DOHH2 (cell line): ENCODE data around the gene CRYBA4.

Experiments used
- H3F3A ChIP-seq: fragments of 200-600 bp; sonication (generic), shearing (Covaris generic); 2 replicates; pipeline ENCODE4 v1.6.0; 2016; ENCODE audit warnings: antibody characterized with exemption, mild to moderate bottlenecking; ENCODE audit not compliant: control insufficient read depth, insufficient read depth
- H3K27ac ChIP-seq: fragments of 200-600 bp; sonication (generic); 2 replicates; pipeline ENCODE4 v1.5.1; 2014; ENCODE audit warnings: low read depth, mild to moderate bottlenecking, low read length, moderate library complexity
- H3K27me3 ChIP-seq: fragments of 200-600 bp; sonication (generic); 2 replicates; pipeline ENCODE4 v1.6.1; 2014; ENCODE audit warnings: mild to moderate bottlenecking, low read length, mixed read lengths; ENCODE audit not compliant: control insufficient read depth
- H3K36me3 ChIP-seq: fragments of 200-600 bp; sonication (generic); 2 replicates; pipeline ENCODE4 v1.6.1; 2014; ENCODE audit warnings: mild to moderate bottlenecking, low read length, moderate library complexity, mixed read lengths; ENCODE audit not compliant: control insufficient read depth
- H3K4me1 ChIP-seq: fragments of 200-600 bp; sonication (generic); 2 replicates; pipeline ENCODE4 v1.6.1; 2014; ENCODE audit warnings: mild to moderate bottlenecking, low read length, mixed read lengths; ENCODE audit not compliant: control insufficient read depth
- H3K4me2 ChIP-seq: fragments of 200-600 bp; sonication (generic); 2 replicates; pipeline ENCODE4 v1.6.0; 2014; ENCODE audit warnings: mild to moderate bottlenecking, low read length, moderate library complexity
- H3K4me3 ChIP-seq: fragments of 200-600 bp; sonication (generic); 2 replicates; pipeline ENCODE4 v1.5.1; 2014; ENCODE audit warnings: mild to moderate bottlenecking, low read length, mixed read lengths
- H3K79me2 ChIP-seq: fragments of 200-600 bp; sonication (generic); 2 replicates; pipeline ENCODE4 v1.6.1; 2014; ENCODE audit warnings: mild to moderate bottlenecking, low read length, mixed read lengths; ENCODE audit not compliant: control insufficient read depth
- H3K9me2 ChIP-seq: fragments of 200-600 bp; sonication (generic); replicated peaks from 2 replicates; pipeline ENCODE4 v1.6.1; 2014; ENCODE audit warnings: mild to moderate bottlenecking, low read length, mixed read lengths; ENCODE audit not compliant: control insufficient read depth
- H3K9me3 ChIP-seq: fragments of 200-600 bp; sonication (generic); 2 replicates; pipeline ENCODE4 v1.6.1; 2014; ENCODE audit warnings: antibody characterized with exemption, low read length, mixed read lengths; ENCODE audit not compliant: control insufficient read depth, insufficient read depth
- H4K20me1 ChIP-seq: fragments of 200-600 bp; sonication (generic); 2 replicates; pipeline ENCODE4 v1.6.0; 2014; ENCODE audit warnings: low read depth, mild to moderate bottlenecking, antibody characterized with exemption, low read length, moderate library complexity; ENCODE audit not compliant: control insufficient read depth, insufficient read depth
- EZH2phosphoT487 ChIP-seq: fragments of 200-600 bp; sonication (generic); IDR thresholded peaks from 2 replicates; pipeline ENCODE4 v1.6.1; 2017; ENCODE audit warnings: borderline replicate concordance, mild to moderate bottlenecking, antibody characterized with exemption, low read length, moderate library complexity, mixed read lengths
- TF ChIP-seq, protein P1 (sequence below): fragments of 200-600 bp; sonication (generic); IDR thresholded peaks from one replicate; pipeline ENCODE4 v1.5.1; 2014; ENCODE audit warnings: antibody characterized with exemption, mild to moderate bottlenecking, low read depth, low read length; ENCODE audit not compliant: poor library complexity, severe bottlenecking

CRYBA4 gene

DNA sequence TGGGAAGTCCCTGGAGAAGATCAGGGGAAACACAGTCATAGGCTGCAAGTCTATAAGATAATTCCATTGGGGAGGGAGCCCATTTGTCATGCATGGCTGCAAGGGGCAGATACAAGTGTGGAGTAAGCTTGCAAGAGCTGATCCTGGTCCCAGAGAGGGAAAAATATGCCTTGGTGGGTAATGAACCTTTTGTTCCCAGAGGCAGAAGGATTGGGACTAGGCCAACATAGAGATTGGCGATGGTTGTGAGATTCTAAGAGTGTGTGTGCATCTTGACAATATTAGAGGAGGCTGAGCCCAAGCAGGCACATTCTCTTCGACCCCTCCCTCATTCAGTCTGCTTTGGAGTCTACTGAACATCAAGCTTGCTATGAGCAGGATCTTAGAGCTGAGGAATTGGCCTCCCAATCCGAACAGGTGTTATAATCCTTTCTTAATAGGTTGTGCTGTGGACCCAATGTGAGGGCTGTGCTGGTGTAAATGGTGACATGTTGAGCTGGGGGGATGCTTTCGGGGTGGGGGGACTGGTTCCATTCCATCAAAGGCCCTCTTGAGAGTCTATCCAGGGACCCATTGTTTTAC is 54.0 kb downstream of the CRYBA4 start:
- Histone ChIP-seq H3K4me1 (peaks cover 40% of the 10 kb centered on the region), H3K9me3 (no peaks in the 10 kb centered on the region), H3K36me3 (peaks cover 10% of the 10 kb centered on the region), H3F3A (peaks cover 30% of the 10 kb centered on the region), H3K4me3 (no peak overlapping the region), H3K27me3 (no peaks in the 10 kb centered on the region), H3K4me2 (peak overlapping the region; percentile 95), H3K27ac (no peak overlapping the region), H3K79me2 (peaks cover 32% of the 10 kb centered on the region), H4K20me1 (peaks cover 6% of the 10 kb centered on the region; the same call in 1 of the 2 replicates), H3K9me2 (no peaks in the 10 kb centered on the region)
- TF ChIP-seq, protein P1, sequence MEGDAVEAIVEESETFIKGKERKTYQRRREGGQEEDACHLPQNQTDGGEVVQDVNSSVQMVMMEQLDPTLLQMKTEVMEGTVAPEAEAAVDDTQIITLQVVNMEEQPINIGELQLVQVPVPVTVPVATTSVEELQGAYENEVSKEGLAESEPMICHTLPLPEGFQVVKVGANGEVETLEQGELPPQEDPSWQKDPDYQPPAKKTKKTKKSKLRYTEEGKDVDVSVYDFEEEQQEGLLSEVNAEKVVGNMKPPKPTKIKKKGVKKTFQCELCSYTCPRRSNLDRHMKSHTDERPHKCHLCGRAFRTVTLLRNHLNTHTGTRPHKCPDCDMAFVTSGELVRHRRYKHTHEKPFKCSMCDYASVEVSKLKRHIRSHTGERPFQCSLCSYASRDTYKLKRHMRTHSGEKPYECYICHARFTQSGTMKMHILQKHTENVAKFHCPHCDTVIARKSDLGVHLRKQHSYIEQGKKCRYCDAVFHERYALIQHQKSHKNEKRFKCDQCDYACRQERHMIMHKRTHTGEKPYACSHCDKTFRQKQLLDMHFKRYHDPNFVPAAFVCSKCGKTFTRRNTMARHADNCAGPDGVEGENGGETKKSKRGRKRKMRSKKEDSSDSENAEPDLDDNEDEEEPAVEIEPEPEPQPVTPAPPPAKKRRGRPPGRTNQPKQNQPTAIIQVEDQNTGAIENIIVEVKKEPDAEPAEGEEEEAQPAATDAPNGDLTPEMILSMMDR, result no peak
- TF ChIP-seq EZH2phosphoT487, result no peak

DNA sequence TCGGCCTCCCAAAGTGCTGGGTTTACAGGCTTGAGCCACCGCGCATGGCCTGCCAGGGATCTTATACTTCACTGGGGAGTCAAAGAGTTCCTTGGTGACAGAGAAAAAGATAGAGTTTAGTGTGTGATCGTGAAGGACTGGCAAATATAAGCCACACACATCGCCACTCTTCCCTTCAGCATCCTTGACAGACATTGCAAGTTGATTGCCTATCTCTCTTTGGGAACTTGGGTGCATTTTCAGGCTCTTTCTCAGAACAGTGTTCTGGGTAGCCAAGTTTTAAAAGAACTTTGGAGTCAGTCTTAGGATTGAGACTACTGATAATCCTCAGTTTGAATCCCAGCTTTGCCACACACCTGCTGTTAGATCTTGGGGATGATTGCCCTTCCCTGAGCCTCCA is 55.5 kb downstream of the CRYBA4 start:
- Histone ChIP-seq H3K9me3 (no peaks in the 10 kb centered on the region), H3K27me3 (no peaks in the 10 kb centered on the region), H3F3A (peaks cover 23% of the 10 kb centered on the region), H3K9me2 (no peaks in the 10 kb centered on the region), H3K4me3 (no peak overlapping the region), H3K4me1 (peaks cover 26% of the 10 kb centered on the region), H3K4me2 (no peak overlapping the region), H3K27ac (no peak overlapping the region), H3K79me2 (peaks cover 32% of the 10 kb centered on the region), H3K36me3 (peaks cover 19% of the 10 kb centered on the region), H4K20me1 (peaks cover 6% of the 10 kb centered on the region; the same call in 1 of the 2 replicates)
- no peak for TF ChIP-seq EZH2phosphoT487
- TF ChIP-seq, protein P1, result no peak

DNA sequence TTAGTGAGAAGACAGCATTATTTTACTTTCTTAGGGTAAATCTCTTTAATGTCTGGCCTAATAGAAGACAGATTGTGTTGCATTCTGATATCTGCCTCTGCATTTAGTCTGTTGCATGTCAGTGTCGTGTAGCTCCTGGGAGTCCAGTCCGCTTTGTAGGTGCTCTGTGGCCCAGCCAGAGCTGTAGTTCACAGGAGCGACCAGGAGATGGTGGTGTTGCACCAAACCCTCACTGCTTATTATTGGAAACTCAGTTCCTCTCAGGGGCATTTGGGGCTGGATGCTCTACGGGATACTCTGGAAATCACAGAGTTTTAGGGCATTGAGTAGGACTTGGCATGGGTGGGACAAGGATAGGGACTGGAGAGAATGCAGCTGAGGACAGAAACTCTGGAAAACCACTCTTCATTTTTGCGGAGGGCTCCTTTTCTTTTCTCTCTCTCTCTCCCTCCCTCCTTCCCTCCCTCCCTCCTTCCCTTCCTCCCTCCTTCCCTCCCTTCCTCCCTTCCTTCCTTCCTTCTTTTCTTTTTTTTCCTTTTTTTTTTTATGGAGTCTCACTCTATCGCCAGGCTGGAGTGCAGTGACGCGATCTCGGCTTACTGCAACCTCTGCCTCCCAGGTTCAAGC is 57.4 kb downstream of the CRYBA4 start:
- Histone ChIP-seq H3K27ac (no peak overlapping the region), H4K20me1 (peaks cover 6% of the 10 kb centered on the region; the same call in 1 of the 2 replicates), H3K4me2 (no peak overlapping the region)

More for the DNA sequence above, 57.4 kb downstream of the CRYBA4 start:
- no peaks in the 10 kb centered on the region for H3K9me3 ChIP-seq
- no peaks in the 10 kb centered on the region for H3K9me2 ChIP-seq
- H3K27me3 ChIP-seq, result no peaks in the 10 kb centered on the region
- H3F3A ChIP-seq, result peaks cover 9% of the 10 kb centered on the region
- peaks cover 13% of the 10 kb centered on the region for H3K36me3 ChIP-seq
- peaks cover 23% of the 10 kb centered on the region for H3K79me2 ChIP-seq
- no peak for TF ChIP-seq EZH2phosphoT487
- TF ChIP-seq, protein P1, result peak; percentile 89
- H3K4me1 ChIP-seq, result peaks cover 17% of the 10 kb centered on the region
- no peak overlapping the region for H3K4me3 ChIP-seq
